Measurements from ENCODE around the gene MTO1. TPM values are rescaled to one million over a fixed set of nuclear protein-coding genes. Genes with fewer than 3 reads are reported as not detected.
A peak's percentile ranks its signal among the peaks of the same experiment; 100 is the strongest.
"Not testable (repeated sequence)": the region's sequence is repeated elsewhere in the genome, so short reads cannot be mapped to it uniquely, and the experiment has no call there.

Gene MTO1
- total and polyA plus RNA-seq, 2 donors from 2014 or later: 14.9 to 32.8 TPM

GRCh38 chr6:73532293-73532692 lies 70.8 kb downstream of the MTO1 start:
- no peaks in the 10 kb centered on the region for H3K27me3 ChIP-seq (ENCODE audit: control insufficient read depth, insufficient read depth, low read length)
- no peak overlapping the region for H3K9ac ChIP-seq (ENCODE audit: low read length in 3 of 3)
- no peak overlapping the region for H3K27ac ChIP-seq (ENCODE audit: low read depth in 2 of 2, low read length in 2 of 2)
- TF ChIP-seq, protein P1, sequence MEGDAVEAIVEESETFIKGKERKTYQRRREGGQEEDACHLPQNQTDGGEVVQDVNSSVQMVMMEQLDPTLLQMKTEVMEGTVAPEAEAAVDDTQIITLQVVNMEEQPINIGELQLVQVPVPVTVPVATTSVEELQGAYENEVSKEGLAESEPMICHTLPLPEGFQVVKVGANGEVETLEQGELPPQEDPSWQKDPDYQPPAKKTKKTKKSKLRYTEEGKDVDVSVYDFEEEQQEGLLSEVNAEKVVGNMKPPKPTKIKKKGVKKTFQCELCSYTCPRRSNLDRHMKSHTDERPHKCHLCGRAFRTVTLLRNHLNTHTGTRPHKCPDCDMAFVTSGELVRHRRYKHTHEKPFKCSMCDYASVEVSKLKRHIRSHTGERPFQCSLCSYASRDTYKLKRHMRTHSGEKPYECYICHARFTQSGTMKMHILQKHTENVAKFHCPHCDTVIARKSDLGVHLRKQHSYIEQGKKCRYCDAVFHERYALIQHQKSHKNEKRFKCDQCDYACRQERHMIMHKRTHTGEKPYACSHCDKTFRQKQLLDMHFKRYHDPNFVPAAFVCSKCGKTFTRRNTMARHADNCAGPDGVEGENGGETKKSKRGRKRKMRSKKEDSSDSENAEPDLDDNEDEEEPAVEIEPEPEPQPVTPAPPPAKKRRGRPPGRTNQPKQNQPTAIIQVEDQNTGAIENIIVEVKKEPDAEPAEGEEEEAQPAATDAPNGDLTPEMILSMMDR (IDR thresholded peaks at IDR 0.05; ENCODE audit: borderline replicate concordance, extremely low read depth, insufficient read depth): no peak
- no peaks in the 10 kb centered on the region for H3K36me3 ChIP-seq (ENCODE audit: control insufficient read depth in 2 of 3, insufficient read depth in 3 of 3, low read length in 3 of 3)
- H3K9me3 ChIP-seq (ENCODE audit: control insufficient read depth in 2 of 3, insufficient read depth in 1 of 3, low read length in 3 of 3): no peaks in the 10 kb centered on the region
- no peak for DNase-seq
- FAIRE-seq: no peak
- H3K4me1 ChIP-seq (ENCODE audit: control insufficient read depth in 2 of 3, insufficient read depth in 2 of 3, low read depth in 1 of 3, low read length in 3 of 3): no peaks in the 10 kb centered on the region
- H3K4me3 ChIP-seq (ENCODE audit: low read length in 3 of 3): no peak overlapping the region
- intact Hi-C loops (cut with DNase I): no loop called here

DNA sequence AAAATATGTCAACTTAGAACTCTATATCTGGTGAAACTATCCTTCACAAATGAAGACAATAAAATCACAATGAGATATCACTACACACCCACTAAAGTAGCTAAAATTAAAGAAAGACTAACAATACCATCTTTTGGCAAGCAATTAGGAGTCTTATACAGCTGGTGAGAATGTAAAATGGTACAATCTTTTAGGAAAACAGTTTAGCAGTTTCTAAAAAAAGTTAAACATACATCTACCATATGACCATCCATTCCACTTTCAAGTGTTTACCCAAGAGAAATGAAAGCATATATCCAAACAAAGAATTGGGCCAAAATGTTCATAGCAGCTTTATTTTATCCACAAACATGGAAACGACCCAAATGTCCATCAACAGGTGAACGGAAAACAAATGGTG lies 73.1 kb downstream of the MTO1 start:
- DNase-seq: no peak
- intact Hi-C loops (cut with DNase I): no loop called here
- no peak overlapping the region for H3K27ac ChIP-seq (ENCODE audit: low read depth in 2 of 2, low read length in 2 of 2)
- no peak overlapping the region for H3K4me3 ChIP-seq (ENCODE audit: low read length in 3 of 3)
- TF ChIP-seq, protein P1 (IDR thresholded peaks at IDR 0.05; ENCODE audit: borderline replicate concordance, extremely low read depth, insufficient read depth): no peak
- H3K4me1 ChIP-seq (ENCODE audit: control insufficient read depth in 2 of 3, insufficient read depth in 2 of 3, low read depth in 1 of 3, low read length in 3 of 3): no peaks in the 10 kb centered on the region
- H3K36me3 ChIP-seq (ENCODE audit: control insufficient read depth in 2 of 3, insufficient read depth in 3 of 3, low read length in 3 of 3): no peaks in the 10 kb centered on the region
- H3K9ac ChIP-seq (ENCODE audit: low read length in 3 of 3): no peak overlapping the region
- no peaks in the 10 kb centered on the region for H3K27me3 ChIP-seq (ENCODE audit: control insufficient read depth, insufficient read depth, low read length)
- no peak for FAIRE-seq
- no peaks in the 10 kb centered on the region for H3K9me3 ChIP-seq (ENCODE audit: control insufficient read depth in 2 of 3, insufficient read depth in 1 of 3, low read length in 3 of 3)

DNA sequence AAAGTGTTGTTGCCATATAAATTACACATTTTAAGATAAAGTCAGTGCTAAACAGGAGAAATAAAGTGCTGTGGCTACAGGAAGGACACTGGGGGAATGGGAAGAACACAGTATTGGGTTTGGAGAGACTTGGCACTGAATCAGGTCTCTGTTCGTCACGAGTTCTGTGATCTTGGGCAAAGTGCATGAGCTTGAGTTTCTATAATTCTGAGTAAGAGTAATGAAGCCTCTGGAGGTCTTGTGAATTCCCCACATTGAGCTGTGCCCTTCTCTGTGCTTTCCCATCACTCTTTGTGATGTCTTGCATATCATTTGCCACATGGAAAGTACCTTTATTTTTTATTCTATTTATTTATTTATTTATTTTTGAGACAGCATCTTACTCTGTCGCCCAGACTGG lies 76.1 kb downstream of the MTO1 start:
- Histone ChIP-seq H3K4me1 (ENCODE audit: control insufficient read depth in 2 of 3, insufficient read depth in 2 of 3, low read depth in 1 of 3, low read length in 3 of 3) (no peaks in the 10 kb centered on the region), H3K4me3 (ENCODE audit: low read length in 3 of 3) (no peak overlapping the region), H3K36me3 (ENCODE audit: control insufficient read depth in 2 of 3, insufficient read depth in 3 of 3, low read length in 3 of 3) (no peaks in the 10 kb centered on the region), H3K27me3 (ENCODE audit: control insufficient read depth, insufficient read depth, low read length) (no peaks in the 10 kb centered on the region), H3K9me3 (ENCODE audit: control insufficient read depth in 2 of 3, insufficient read depth in 1 of 3, low read length in 3 of 3) (no peaks in the 10 kb centered on the region), H3K9ac (ENCODE audit: low read length in 3 of 3) (no peak overlapping the region), H3K27ac (ENCODE audit: low read depth in 2 of 2, low read length in 2 of 2) (no peak overlapping the region)
- intact Hi-C loops (cut with DNase I): no loop called here
- no peak for FAIRE-seq
- TF ChIP-seq, protein P1 (IDR thresholded peaks at IDR 0.05; ENCODE audit: borderline replicate concordance, extremely low read depth, insufficient read depth): no peak
- DNase-seq: no peak

GRCh38 chr6:73538116-73538779 lies 76.7 kb downstream of the MTO1 start:
- H3K4me3 ChIP-seq (ENCODE audit: low read length in 3 of 3): no peak overlapping the region
- FAIRE-seq (no peak), DNase-seq (no peak)
- no peaks in the 10 kb centered on the region for H3K4me1 ChIP-seq (ENCODE audit: control insufficient read depth in 2 of 3, insufficient read depth in 2 of 3, low read depth in 1 of 3, low read length in 3 of 3)
- TF ChIP-seq, protein P1 (IDR thresholded peaks at IDR 0.05; ENCODE audit: borderline replicate concordance, extremely low read depth, insufficient read depth): no peak
- H3K27me3 ChIP-seq (ENCODE audit: control insufficient read depth, insufficient read depth, low read length): no peaks in the 10 kb centered on the region
- H3K9me3 ChIP-seq (ENCODE audit: control insufficient read depth in 2 of 3, insufficient read depth in 1 of 3, low read length in 3 of 3): no peaks in the 10 kb centered on the region
- H3K27ac ChIP-seq (ENCODE audit: low read depth in 2 of 2, low read length in 2 of 2): peak overlapping the region in 1 of 2 donors; percentile 9
- H3K9ac ChIP-seq (ENCODE audit: low read length in 3 of 3): no peak overlapping the region
- H3K36me3 ChIP-seq (ENCODE audit: control insufficient read depth in 2 of 3, insufficient read depth in 3 of 3, low read length in 3 of 3): no peaks in the 10 kb centered on the region
- intact Hi-C loops (cut with DNase I): no loop called here

- H3K36me3 ChIP-seq (ENCODE audit: control insufficient read depth in 2 of 3, insufficient read depth in 3 of 3, low read length in 3 of 3); H3K27ac ChIP-seq (ENCODE audit: low read depth in 2 of 2, low read length in 2 of 2); H3K4me3 ChIP-seq (ENCODE audit: low read length in 3 of 3); intact Hi-C loops (cut with DNase I); H3K27me3 ChIP-seq (ENCODE audit: control insufficient read depth, insufficient read depth, low read length); DNase-seq; FAIRE-seq; H3K9ac ChIP-seq (ENCODE audit: low read length in 3 of 3); H3K4me1 ChIP-seq (ENCODE audit: control insufficient read depth in 2 of 3, insufficient read depth in 2 of 3, low read depth in 1 of 3, low read length in 3 of 3); H3K9me3 ChIP-seq (ENCODE audit: control insufficient read depth in 2 of 3, insufficient read depth in 1 of 3, low read length in 3 of 3): not testable (repeated sequence)
Observed at GRCh38 chr6:73542481-73542880, 80.9 kb downstream of the MTO1 start.
